ENCODE results near the gene EAF1.
"Not testable (repeated sequence)": the region's sequence is repeated elsewhere in the genome, so short reads cannot be mapped to it uniquely, and the experiment has no call there.

The EAF1 gene

GRCh38 chr3:15405448-15406050 is 21.8 kb upstream of the EAF1 start:
- no peak for DNase-seq (ENCODE audit: low read depth in 2 of 2)

GRCh38 chr3:15409239-15409638 is 18.2 kb upstream of the EAF1 start:
- DNase-seq (ENCODE audit: low read depth in 2 of 2): no peak

DNA sequence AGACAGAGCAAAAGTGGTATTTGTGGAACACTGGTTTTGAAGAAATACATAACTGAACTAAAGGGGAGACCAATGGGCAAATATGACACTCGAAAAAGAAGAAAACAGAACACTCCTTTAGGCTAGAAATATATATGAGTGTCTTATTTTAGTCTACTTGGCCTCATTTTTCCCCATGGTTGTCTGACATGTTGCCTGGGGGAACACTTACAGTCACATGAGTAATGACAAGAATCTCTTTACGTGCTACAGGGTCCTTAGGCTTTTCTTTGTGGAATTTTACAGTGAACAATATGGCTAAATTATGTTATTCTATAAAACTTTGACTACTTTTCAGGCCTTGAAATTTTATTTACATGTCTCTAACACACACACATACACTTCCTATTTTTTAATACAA is 17.6 kb upstream of the EAF1 start:
- no peak for DNase-seq (ENCODE audit: low read depth in 2 of 2)

DNA sequence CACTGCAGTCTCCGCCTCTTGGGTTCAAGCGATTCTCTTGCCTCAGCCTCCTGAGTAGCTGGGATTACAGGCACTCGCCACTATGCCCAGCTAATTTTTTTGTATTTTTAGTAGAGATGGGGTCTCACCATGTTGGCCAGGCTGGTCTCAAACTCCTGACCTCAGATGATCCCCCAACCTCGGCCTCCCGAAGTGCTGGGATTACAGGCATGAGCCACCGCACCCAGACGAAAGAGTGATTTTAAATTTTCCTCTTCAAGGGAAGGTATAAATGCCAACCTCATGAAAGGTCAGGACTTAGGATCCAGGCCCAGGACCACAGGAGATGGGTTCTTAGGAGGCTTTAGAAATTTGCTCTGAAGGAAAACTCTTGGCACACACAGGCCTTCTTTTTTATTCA is 16.4 kb upstream of the EAF1 start:
- not testable (repeated sequence) for DNase-seq (ENCODE audit: low read depth in 2 of 2)

GRCh38 chr3:15420871-15421270 is 6.5 kb upstream of the EAF1 start:
- no peak for DNase-seq (ENCODE audit: low read depth in 2 of 2)

DNA sequence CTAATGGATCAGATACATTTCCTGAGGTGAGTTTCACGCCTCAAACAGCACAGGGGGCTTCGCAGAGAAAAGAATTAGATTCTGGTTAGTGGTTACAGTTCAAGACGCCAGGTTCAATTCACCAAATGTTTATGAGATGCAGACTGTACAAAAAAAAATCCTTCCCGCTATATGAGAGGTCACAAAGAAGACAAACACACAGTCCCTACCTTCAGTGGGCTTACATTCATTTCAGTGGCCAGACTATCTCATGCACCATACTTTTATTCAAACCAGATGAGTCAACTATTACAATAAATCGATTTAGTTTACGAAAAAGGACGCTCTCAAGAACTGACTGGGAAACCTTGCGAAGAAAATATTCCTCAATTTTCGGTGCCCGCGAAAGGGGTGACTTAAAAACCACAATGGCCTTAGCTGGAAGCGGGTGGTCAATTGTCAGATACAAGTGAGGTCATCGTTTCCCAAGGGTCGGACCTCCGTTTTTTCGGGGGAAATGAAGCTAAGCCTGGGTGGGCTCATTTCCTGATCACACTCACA is 749 bp upstream of the EAF1 start:
- DNase-seq (ENCODE audit: low read depth in 2 of 2): no peak

- DNase-seq (ENCODE audit: low read depth in 2 of 2): no peak
Observed at GRCh38 chr3:15427981-15428380, 583 bp downstream of the EAF1 start.

GRCh38 chr3:15428539-15428938 is 1.1 kb downstream of the EAF1 start:
- no peak for DNase-seq (ENCODE audit: low read depth in 2 of 2)

DNA sequence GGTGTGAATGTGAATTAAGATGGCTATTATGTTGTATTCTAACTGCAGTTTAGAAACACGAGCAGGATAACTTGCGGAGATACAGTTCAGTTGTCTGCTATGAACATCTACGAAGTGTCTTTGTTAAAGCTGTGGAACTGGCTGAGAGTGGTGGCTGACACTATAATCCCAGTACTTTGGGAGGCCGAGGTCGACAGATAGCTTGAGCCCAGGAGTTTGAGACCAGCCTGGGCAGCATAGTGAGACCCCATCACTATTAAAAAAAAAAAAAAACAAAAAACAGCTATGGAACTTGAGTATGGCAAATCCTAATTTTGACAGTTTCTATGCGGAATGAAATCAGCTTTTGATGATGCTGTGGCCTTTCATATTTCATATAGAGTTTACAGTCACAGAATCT is 1.7 kb downstream of the EAF1 start:
- no peak for DNase-seq (ENCODE audit: low read depth in 2 of 2)

DNA sequence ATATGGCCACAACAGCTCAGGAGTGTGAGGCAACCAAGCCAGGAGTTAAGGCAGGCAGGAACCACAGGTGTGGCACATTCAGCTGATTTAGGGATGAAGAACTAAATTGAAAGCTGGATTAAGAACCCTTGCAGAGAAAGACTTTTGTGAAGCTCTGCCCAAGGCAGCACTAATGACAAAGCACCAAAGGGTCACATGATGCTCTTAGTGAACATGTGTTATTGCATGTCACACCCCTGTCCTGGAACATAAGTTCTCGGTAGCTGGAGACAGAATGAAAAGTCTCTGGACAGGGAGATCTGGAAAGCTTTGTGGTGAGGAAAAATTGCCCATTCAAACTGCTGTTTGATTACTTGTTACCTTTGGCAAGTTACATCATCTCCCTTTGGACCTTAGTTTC is 3.2 kb downstream of the EAF1 start:
- no peak for DNase-seq (ENCODE audit: low read depth in 2 of 2)

DNA sequence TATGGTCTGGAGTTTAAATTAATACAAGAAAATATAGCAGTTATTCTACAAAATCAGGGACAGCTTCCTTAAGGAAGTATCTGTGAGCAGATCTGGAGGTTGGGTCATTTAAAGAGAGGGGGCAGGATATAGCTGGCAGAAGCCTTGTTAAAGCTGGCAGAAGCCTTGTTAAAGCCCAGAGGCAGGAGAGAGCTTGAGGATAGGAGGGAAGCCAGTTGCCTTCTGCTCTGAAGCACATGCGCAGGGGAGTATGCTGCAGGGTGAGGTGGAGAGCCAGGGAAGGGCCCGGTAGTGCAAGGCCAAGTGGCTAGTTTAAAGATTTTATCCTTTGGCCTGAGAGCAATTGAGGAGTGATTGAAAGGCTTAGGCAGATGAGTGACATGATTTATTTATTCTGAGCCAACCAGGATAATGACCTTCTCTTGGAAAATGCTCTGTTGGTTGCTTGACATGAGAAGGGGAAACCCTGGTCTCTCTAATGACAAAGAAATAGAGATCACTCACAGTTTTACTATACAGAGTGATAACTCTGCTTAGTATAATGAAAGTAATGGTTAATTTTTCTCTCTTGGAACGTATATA is 3.9 kb downstream of the EAF1 start:
- DNase-seq (ENCODE audit: low read depth in 2 of 2): no peak

- DNase-seq (ENCODE audit: low read depth in 2 of 2): no peak
Observed at GRCh38 chr3:15433531-15433930, 6.1 kb downstream of the EAF1 start.

GRCh38 chr3:15434756-15435155 is 7.4 kb downstream of the EAF1 start:
- no peak for DNase-seq (ENCODE audit: low read depth in 2 of 2)

DNA sequence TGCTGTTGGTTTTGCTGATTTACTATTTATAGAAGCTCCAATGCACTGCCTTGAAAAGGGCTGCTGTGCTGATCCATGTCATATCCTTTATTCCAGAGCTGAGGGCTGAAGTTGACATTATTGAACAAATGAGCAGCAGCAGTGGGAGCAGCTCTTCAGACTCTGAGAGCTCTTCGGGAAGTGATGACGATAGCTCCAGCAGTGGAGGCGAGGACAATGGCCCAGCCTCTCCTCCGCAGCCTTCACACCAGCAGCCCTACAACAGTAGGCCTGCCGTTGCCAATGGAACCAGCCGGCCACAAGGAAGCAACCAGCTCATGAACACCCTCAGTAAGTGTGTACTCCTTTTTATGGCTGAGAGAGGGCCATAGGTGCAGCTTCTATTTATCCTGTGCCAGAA is 8.8 kb downstream of the EAF1 start:
- no peak for DNase-seq (ENCODE audit: low read depth in 2 of 2)

- no peak for DNase-seq (ENCODE audit: low read depth in 2 of 2)
Observed at GRCh38 chr3:15438983-15439382, 11.6 kb downstream of the EAF1 start.

DNA sequence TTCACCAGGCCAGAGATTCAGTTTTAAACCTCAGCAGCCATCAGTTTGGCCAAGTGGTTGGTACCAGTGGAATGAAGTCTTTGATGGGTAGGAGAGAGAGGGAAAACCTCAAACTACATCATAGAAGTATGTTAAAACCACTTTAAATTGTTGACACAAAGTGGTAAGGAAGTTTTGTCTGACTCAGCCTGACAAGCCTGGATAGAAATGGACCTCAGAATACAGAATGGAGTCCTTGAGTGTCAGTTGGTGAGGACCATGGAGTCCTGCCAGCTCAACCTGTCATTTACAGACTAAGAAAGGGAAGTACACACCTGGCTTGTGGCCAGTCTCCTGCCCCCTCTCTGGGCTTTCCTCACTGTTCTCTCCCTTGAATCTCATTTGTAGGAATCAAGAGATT is 12.1 kb downstream of the EAF1 start:
- DNase-seq (ENCODE audit: low read depth in 2 of 2): no peak

DNA sequence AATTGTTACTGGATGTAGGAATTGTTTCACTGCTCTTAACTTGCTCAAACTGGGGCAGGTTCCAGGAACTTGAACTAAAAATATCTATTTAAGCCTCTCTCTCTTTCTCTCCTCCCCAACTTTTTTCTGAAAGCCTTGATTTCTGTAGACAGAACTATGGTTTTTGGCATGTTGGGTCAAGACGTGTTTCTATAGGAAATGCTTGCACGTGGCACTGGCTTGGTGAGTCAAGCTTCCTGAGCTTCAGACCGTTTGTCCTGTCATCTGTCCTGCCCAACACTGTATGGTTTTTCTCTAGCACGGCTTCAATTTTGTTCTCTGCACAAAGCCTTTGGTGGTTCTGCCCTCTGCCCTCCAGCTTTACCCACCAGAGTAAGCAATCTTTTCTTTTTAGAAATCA is 13.5 kb downstream of the EAF1 start:
- DNase-seq (ENCODE audit: low read depth in 2 of 2): no peak

DNA sequence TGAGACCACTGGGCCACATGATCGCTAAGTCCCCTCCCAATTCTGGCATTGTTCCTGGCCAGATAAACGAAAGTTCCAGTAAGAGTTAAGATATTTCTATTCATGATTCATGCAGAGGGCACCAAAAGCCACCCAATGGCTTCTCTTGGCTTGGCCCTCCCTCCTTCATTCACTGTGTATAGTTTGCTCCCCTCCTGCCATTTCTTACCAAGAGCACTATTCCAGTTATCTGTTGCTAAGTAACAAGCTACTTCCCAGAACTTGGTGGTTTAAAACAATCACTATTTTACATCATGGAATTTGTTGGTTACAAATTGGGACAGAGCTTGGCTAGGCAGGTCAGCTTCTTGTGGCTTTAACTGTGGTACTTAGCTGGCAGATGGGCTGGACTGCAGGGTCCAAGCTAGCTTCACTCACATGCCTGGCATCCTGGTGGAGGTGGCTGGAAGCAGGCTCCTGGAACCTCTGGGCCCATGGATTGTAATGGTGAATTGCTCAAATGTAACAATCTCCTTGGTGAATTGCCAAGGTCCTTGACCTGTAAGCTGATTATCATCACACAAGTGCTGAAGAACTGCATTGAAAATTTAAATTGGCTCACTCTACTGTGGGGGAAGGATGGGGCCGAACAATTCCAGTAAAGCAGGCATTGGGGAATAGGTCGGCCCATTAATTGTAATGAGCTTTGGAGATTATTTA is 16.6 kb downstream of the EAF1 start:
- DNase-seq (ENCODE audit: low read depth in 2 of 2): no peak

GRCh38 chr3:15449489-15450224 is 22.3 kb downstream of the EAF1 start:
- no peak for DNase-seq (ENCODE audit: low read depth in 2 of 2)

- no peak for DNase-seq (ENCODE audit: low read depth in 2 of 2)
Observed at GRCh38 chr3:15450438-15451215, 23.2 kb downstream of the EAF1 start.

GRCh38 chr3:15451216-15452113 is 24.1 kb downstream of the EAF1 start:
- DNase-seq (ENCODE audit: low read depth in 2 of 2): no peak

All from stimulated activated CD4-positive, alpha-beta T cell treated with anti-CD3 and anti-CD28 coated beads, Interleukin-12 subunit alpha, Interleukin-12 subunit beta, amount 100 ng/mL, for 24 hours (primary cell).